ENCODE data around the gene USP22.

- no peak for TF ChIP-seq POLR2A (IDR thresholded peaks at IDR 0.05)
- TF ChIP-seq CTCF (IDR thresholded peaks at IDR 0.05) = no peak
Measured at GRCh38 chr17:21044971-21045370, 2.2 kb upstream of the USP22 start.

Data from thyroid gland (tissue), 4 donors.